Neural cell (in vitro differentiated cells): Measurements from ENCODE around the gene MAP7D1. TPM values are rescaled to one million over a fixed set of nuclear protein-coding genes. Genes with fewer than 3 reads are reported as not detected.

Experiments
- H2AFZ ChIP-seq: fragments of 200-600, 300-800 bp; sonication (generic), shearing (Covaris generic); 2 replicates; pipeline ENCODE4 v1.6.0; 2014; ENCODE audit warnings: low read depth, mild to moderate bottlenecking, antibody characterized with exemption, low read length, moderate library complexity
- H3F3A ChIP-seq: fragments of 200-600 bp; shearing (Covaris generic); 2 replicates; pipeline ENCODE4 v1.6.1; 2016; ENCODE audit warnings: mild to moderate bottlenecking, moderate library complexity, mixed read lengths, antibody characterized with exemption, low read length; ENCODE audit not compliant: insufficient read depth, poor library complexity, severe bottlenecking
- H3K27ac ChIP-seq: fragments of 200-600, 300-800 bp; sonication (generic), shearing (Covaris generic); 2 replicates; pipeline ENCODE4 v1.5.1; 2014; ENCODE audit warnings: mild to moderate bottlenecking, low read length, moderate library complexity
- H3K27me3 ChIP-seq: fragments of 300-800, 200-600 bp; sonication (generic), shearing (Covaris generic); 2 replicates; pipeline ENCODE4 v1.6.0; 2014; ENCODE audit warnings: mild to moderate bottlenecking, low read depth, low read length, moderate library complexity; ENCODE audit not compliant: insufficient read depth
- H3K36me3 ChIP-seq: fragments of 300-800, 200-600 bp; sonication (generic), shearing (Covaris generic); 2 replicates; pipeline ENCODE4 v1.5.1; 2014; ENCODE audit warnings: mild to moderate bottlenecking, antibody characterized with exemption, low read length, moderate library complexity; ENCODE audit not compliant: insufficient read depth
- H3K4me2 ChIP-seq: fragments of 300-800, 200-600 bp; sonication (generic), shearing (Covaris generic); 2 replicates; pipeline ENCODE4 v1.6.0; 2014; ENCODE audit warnings: mild to moderate bottlenecking, low read length
- H3K4me3 ChIP-seq: fragments of 300-800, 200-600 bp; sonication (generic), shearing (Covaris generic); 2 replicates; pipeline ENCODE4 v1.5.1; 2014; ENCODE audit warnings: mild to moderate bottlenecking, low read length, moderate library complexity
- H3K79me2 ChIP-seq: fragments of 200-600 bp; shearing (Covaris generic); replicated peaks from 2 replicates; pipeline ENCODE4 v1.6.0; 2014; ENCODE audit warnings: mild to moderate bottlenecking, low read length, moderate library complexity; ENCODE audit not compliant: insufficient read depth
- H3K9ac ChIP-seq: fragments of 300-800, 200-600 bp; sonication (generic), shearing (Covaris generic); 2 replicates; pipeline ENCODE4 v1.6.1; 2016; ENCODE audit warnings: mild to moderate bottlenecking, low read length, mixed read lengths
- H3K9me2 ChIP-seq: fragments of 200-600 bp; shearing (Covaris generic); 2 replicates; pipeline ENCODE4 v1.6.1; 2016; ENCODE audit warnings: mild to moderate bottlenecking, low read length, mixed read lengths; ENCODE audit not compliant: insufficient read depth
- H3K9me3 ChIP-seq: fragments of 200-600, 300-800 bp; sonication (generic), shearing (Covaris generic); 2 replicates; pipeline ENCODE4 v1.6.1; 2016; ENCODE audit warnings: mild to moderate bottlenecking, mixed run types, low read length, moderate library complexity, mixed read lengths
- H4K20me1 ChIP-seq: fragments of 200-600 bp; shearing (Covaris generic); 2 replicates; pipeline ENCODE4 v1.6.1; 2016; ENCODE audit warnings: mild to moderate bottlenecking, mixed run types; ENCODE audit not compliant: insufficient read depth
- EP300 ChIP-seq: fragments of 450-650 bp; conservative IDR thresholded peaks from 2 replicates; pipeline ENCODE4 v1.6.1; 2014; ENCODE audit warnings: antibody characterized with exemption, mild to moderate bottlenecking, moderate library complexity; ENCODE audit not compliant: poor library complexity, severe bottlenecking
- EZH2 ChIP-seq: fragments of 200-600, 300-800 bp; shearing (Covaris generic), sonication (generic); IDR thresholded peaks from 2 replicates; pipeline ENCODE4 v1.6.1; 2014; ENCODE audit warnings: antibody characterized with exemption, low read length, borderline replicate concordance, mild to moderate bottlenecking; ENCODE audit not compliant: insufficient read depth, poor library complexity, severe bottlenecking
- MXI1 ChIP-seq: fragments of 450-650 bp; conservative IDR thresholded peaks from 2 replicates; pipeline ENCODE4 v1.6.1; 2014; ENCODE audit warnings: antibody characterized with exemption, mild to moderate bottlenecking; ENCODE audit not compliant: poor library complexity, severe bottlenecking
- POLR2AphosphoS5 ChIP-seq: IDR thresholded peaks from 2 replicates; pipeline ENCODE4 v1.6.1; 2012
- RAD21 ChIP-seq: fragments of 450-650 bp; conservative IDR thresholded peaks from 2 replicates; pipeline ENCODE4 v1.6.1; 2014; ENCODE audit warnings: antibody characterized with exemption, mild to moderate bottlenecking, moderate library complexity
- SMC3 ChIP-seq: fragments of 450-650 bp; conservative IDR thresholded peaks from 2 replicates; pipeline ENCODE4 v1.6.1; 2014; ENCODE audit warnings: antibody characterized with exemption, mild to moderate bottlenecking, moderate library complexity; ENCODE audit not compliant: poor library complexity
- TAF1 ChIP-seq: IDR thresholded peaks from 2 replicates; pipeline ENCODE4 v1.6.1; 2012; ENCODE audit warnings: low read depth
- polyA plus RNA-seq: library from polyadenylated mRNA; depleted of rRNA; stranded (reverse); fragments of >200 nt; gene quantifications from 2 replicates; pipeline ENCODE4 v1.2.3, GENCODE V29; 2014
- TF ChIP-seq, protein P1 (sequence below): IDR thresholded peaks from 2 replicates; pipeline ENCODE4 v1.6.1; 2012; ENCODE audit warnings: borderline replicate concordance
- TF ChIP-seq, protein P2 (sequence below): fragments of 450-650 bp; IDR thresholded peaks from 2 replicates; pipeline ENCODE4 v1.5.1; 2014; ENCODE audit warnings: antibody characterized with exemption, mild to moderate bottlenecking, moderate library complexity; ENCODE audit not compliant: poor library complexity, severe bottlenecking

Gene MAP7D1
- polyA plus RNA-seq, 1 donor from 2014 or later = 142 TPM

DNA sequence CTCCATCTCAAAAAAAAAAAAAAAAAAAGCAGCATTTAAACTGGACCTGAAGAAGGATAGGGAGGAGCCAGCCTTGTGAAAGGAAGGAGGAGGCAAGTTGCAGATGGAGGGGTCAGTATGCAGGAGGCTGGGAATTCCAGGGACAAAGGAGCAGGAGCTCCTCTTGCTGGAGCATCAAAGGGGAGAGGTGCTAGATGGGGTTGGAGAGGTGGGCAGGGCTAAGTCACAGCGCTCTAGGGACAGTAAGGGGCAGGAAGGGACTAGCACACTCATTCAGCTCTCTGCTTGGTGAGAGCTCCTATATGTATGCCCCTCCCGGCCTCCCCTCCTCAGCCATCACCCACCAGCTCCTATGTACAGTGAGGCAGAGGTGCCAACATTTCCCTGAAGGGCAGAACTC, 26.8 kb downstream of the MAP7D1 start:
- TF ChIP-seq POLR2AphosphoS5 = no peak
- TF ChIP-seq MXI1 = no peak
- no peak for TF ChIP-seq SMC3
- TF ChIP-seq EP300 = no peak
- TF ChIP-seq, protein P1, sequence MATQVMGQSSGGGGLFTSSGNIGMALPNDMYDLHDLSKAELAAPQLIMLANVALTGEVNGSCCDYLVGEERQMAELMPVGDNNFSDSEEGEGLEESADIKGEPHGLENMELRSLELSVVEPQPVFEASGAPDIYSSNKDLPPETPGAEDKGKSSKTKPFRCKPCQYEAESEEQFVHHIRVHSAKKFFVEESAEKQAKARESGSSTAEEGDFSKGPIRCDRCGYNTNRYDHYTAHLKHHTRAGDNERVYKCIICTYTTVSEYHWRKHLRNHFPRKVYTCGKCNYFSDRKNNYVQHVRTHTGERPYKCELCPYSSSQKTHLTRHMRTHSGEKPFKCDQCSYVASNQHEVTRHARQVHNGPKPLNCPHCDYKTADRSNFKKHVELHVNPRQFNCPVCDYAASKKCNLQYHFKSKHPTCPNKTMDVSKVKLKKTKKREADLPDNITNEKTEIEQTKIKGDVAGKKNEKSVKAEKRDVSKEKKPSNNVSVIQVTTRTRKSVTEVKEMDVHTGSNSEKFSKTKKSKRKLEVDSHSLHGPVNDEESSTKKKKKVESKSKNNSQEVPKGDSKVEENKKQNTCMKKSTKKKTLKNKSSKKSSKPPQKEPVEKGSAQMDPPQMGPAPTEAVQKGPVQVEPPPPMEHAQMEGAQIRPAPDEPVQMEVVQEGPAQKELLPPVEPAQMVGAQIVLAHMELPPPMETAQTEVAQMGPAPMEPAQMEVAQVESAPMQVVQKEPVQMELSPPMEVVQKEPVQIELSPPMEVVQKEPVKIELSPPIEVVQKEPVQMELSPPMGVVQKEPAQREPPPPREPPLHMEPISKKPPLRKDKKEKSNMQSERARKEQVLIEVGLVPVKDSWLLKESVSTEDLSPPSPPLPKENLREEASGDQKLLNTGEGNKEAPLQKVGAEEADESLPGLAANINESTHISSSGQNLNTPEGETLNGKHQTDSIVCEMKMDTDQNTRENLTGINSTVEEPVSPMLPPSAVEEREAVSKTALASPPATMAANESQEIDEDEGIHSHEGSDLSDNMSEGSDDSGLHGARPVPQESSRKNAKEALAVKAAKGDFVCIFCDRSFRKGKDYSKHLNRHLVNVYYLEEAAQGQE = no peak
- TF ChIP-seq RAD21 = no peak
- TF ChIP-seq TAF1 = no peak
- TF ChIP-seq, protein P2, sequence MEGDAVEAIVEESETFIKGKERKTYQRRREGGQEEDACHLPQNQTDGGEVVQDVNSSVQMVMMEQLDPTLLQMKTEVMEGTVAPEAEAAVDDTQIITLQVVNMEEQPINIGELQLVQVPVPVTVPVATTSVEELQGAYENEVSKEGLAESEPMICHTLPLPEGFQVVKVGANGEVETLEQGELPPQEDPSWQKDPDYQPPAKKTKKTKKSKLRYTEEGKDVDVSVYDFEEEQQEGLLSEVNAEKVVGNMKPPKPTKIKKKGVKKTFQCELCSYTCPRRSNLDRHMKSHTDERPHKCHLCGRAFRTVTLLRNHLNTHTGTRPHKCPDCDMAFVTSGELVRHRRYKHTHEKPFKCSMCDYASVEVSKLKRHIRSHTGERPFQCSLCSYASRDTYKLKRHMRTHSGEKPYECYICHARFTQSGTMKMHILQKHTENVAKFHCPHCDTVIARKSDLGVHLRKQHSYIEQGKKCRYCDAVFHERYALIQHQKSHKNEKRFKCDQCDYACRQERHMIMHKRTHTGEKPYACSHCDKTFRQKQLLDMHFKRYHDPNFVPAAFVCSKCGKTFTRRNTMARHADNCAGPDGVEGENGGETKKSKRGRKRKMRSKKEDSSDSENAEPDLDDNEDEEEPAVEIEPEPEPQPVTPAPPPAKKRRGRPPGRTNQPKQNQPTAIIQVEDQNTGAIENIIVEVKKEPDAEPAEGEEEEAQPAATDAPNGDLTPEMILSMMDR = no peak
- TF ChIP-seq EZH2 = no peak
- Histone ChIP-seq H3K4me3 (no peak overlapping the region), H3K4me2 (no peak overlapping the region), H2AFZ (no peak overlapping the region), H3K36me3 (peaks cover 4% of the 10 kb centered on the region), H3K9me3 (no peaks in the 10 kb centered on the region), H4K20me1 (no peaks in the 10 kb centered on the region), H3K9me2 (no peaks in the 10 kb centered on the region), H3F3A (no peaks in the 10 kb centered on the region), H3K9ac (no peak overlapping the region), H3K79me2 (no peaks in the 10 kb centered on the region), H3K27me3 (no peaks in the 10 kb centered on the region), H3K27ac (no peak overlapping the region)

DNA sequence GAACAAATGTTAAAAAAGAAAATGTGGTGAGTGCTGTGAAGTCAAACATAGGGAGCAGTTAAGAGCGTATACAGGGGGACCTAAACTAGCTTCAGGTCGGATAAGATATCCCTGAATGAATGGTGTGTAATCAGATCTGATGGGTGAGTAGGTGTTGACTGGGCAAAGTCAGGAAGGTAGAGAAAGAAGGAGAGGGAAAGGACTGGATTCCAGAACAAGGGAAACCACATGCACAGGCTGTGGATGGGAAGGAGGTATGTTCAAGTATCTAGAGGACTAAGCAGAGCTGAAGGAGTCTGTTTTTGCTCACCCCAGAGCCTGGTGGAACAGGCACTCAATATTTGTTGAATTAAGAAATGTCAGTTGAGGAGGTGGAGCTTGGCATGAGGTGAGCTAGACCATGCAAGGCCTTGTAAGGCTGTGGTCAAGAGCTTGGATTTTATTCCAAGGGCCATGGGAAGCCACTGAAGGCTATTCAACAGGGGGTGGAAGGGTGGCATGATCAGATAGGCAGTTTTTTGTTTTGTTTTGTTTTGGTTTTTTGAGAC, 27.4 kb downstream of the MAP7D1 start:
- Histone ChIP-seq H3K9me2 (no peaks in the 10 kb centered on the region), H3K79me2 (no peaks in the 10 kb centered on the region), H3K27ac (no peak overlapping the region), H3K36me3 (peaks cover 4% of the 10 kb centered on the region), H2AFZ (no peak overlapping the region), H3K9ac (no peak overlapping the region), H4K20me1 (no peaks in the 10 kb centered on the region), H3K27me3 (no peaks in the 10 kb centered on the region), H3K4me3 (no peak overlapping the region), H3K4me2 (no peak overlapping the region), H3K9me3 (no peaks in the 10 kb centered on the region), H3F3A (no peaks in the 10 kb centered on the region)
- TF ChIP-seq MXI1 (no peak), RAD21 (no peak), POLR2AphosphoS5 (no peak), EZH2 (no peak), SMC3 (no peak), TAF1 (no peak), EP300 (no peak)
- TF ChIP-seq, protein P2 = no peak
- TF ChIP-seq, protein P1 = no peak
